Panc1 (cell line): ENCODE measurements around the gene ARHGDIA. TPM values are rescaled to one million over a fixed set of nuclear protein-coding genes. Genes with fewer than 3 reads are reported as not detected.

Experiments used
- ATAC-seq: fragments of 200-7000 bp; cut with Tn5 transposase; 2 replicates; pipeline ENCODE4 v1.9.1; 2020; ENCODE audit warnings: mild to moderate bottlenecking, moderate library complexity
- BruUV-seq: library from RNA; stranded (reverse); fragments of 400-500 nt; replicated peaks from 2 replicates; lab custom pipeline; 2021; lab: Mats Ljungman, UMichigan
- CTCF ChIA-PET: fragments of 300-600 bp; sonication (Branson Sonifier 250); formaldehyde crosslinking; loops from one replicate; lab custom pipeline; 2022; ENCODE audit warnings: antibody characterized with exemption; lab: Charles Lee
- POLR2A ChIA-PET: fragments of 300-600 bp; sonication (Branson Sonifier 250); formaldehyde crosslinking; loops from one replicate; lab custom pipeline; 2022; ENCODE audit warnings: antibody characterized with exemption; lab: Charles Lee
- DNase-seq: peaks from one replicate; pipeline ENCODE4 v3.0.0-alpha.2; 2010; ENCODE audit warnings: low read depth, low spot score
- H3K27ac ChIP-seq: 2 replicates; pipeline ENCODE4 v1.5.1; 2011; ENCODE audit warnings: mild to moderate bottlenecking, low read length, inconsistent platforms
- H3K27me3 ChIP-seq: fragments of 200-500 bp; sonication (Bioruptor generic); 2 replicates; pipeline ENCODE4 v1.6.0; 2014; ENCODE audit warnings: low read length, inconsistent platforms; ENCODE audit not compliant: control insufficient read depth, insufficient read depth
- H3K36me3 ChIP-seq: fragments of 200-500 bp; sonication (Bioruptor generic); 2 replicates; pipeline ENCODE4 v1.5.1; 2014; ENCODE audit warnings: inconsistent platforms, mild to moderate bottlenecking, low read length, moderate library complexity; ENCODE audit not compliant: control insufficient read depth, insufficient read depth
- H3K4me1 ChIP-seq: 2 replicates; pipeline ENCODE4 v1.5.1; 2011; ENCODE audit warnings: inconsistent platforms, mild to moderate bottlenecking, low read length, moderate library complexity; ENCODE audit not compliant: control insufficient read depth, insufficient read depth
- H3K4me3 ChIP-seq, 2 experiments: 2 replicates each; pipeline ENCODE4 v1.5.1; 2011 to 2012; ENCODE audit warnings: low read depth in 2 of 2, low read length in 2 of 2, mild to moderate bottlenecking in 2 of 2, inconsistent platforms in 1 of 2, moderate library complexity in 1 of 2
- H3K9me3 ChIP-seq: fragments of 200-500 bp; sonication (Bioruptor generic); 2 replicates; pipeline ENCODE4 v1.5.1; 2014; ENCODE audit warnings: low read depth, mild to moderate bottlenecking, inconsistent platforms, low read length, moderate library complexity; ENCODE audit not compliant: control insufficient read depth, insufficient read depth
- CTCF ChIP-seq: fragments of 450-650 bp; IDR thresholded peaks from 2 replicates; pipeline ENCODE4 v1.5.1; 2017; ENCODE audit warnings: mild to moderate bottlenecking
- POLR2AphosphoS5 ChIP-seq: IDR thresholded peaks from 2 replicates; pipeline ENCODE4 v1.6.1; 2012; ENCODE audit warnings: mild to moderate bottlenecking, low read depth, low read length, moderate library complexity
- SIN3A ChIP-seq: IDR thresholded peaks from 2 replicates; pipeline ENCODE4 v1.6.1; 2012; ENCODE audit warnings: low read depth, mild to moderate bottlenecking, low read length, moderate library complexity, borderline replicate concordance; ENCODE audit not compliant: insufficient read depth
- TCF7L2 ChIP-seq: IDR thresholded peaks from 2 replicates; pipeline ENCODE4 v1.6.1; 2011; ENCODE audit warnings: mild to moderate bottlenecking, low read depth, low read length, inconsistent platforms
- in situ Hi-C: cut with HindIII; loops from 2 replicates; pipeline ENCODE4 v1.10.0; 2016; ENCODE audit warnings: low sequenced_read_pairs, low pct_unique_long_range_greater_than_20kb
- intact Hi-C: fragments of 100-400 bp; cut with micrococcal nuclease; formaldehyde crosslinking; loops from one replicate; pipeline ENCODE4 v1.10.0; 2022; ENCODE audit not compliant: unreplicated experiment
- total RNA-seq: library from RNA; stranded (reverse); gene quantifications from one replicate; pipeline ENCODE4 v1.2.1, GENCODE V29; 2021; ENCODE audit not compliant: unreplicated experiment
- TF ChIP-seq, protein P1 (sequence below), 2 experiments: IDR thresholded peaks; 2 replicates each; pipeline ENCODE4 v1.6.1; 2011 to 2012; ENCODE audit warnings: low read depth in 2 of 2, control low read depth in 1 of 2, low read length in 1 of 2, mild to moderate bottlenecking in 1 of 2, moderate library complexity in 1 of 2; ENCODE audit not compliant: insufficient read depth in 1 of 2

Gene ARHGDIA
- total RNA-seq, 1 experiment from 2014 or later = 420 TPM

- in situ Hi-C loops (no loop called here), intact Hi-C loops (no loop called here)
- H3K9me3 ChIP-seq = no peaks in the 10 kb centered on the region
- DNase-seq (no peak), ATAC-seq (no peak)
- peaks cover 27% of the 10 kb centered on the region for H3K4me1 ChIP-seq
- CTCF ChIA-PET = no interaction called here
- peak; percentile 46; the same call in 1 of the 2 replicates for TF ChIP-seq POLR2AphosphoS5
- no peak for TF ChIP-seq SIN3A
- no peak for TF ChIP-seq CTCF
- TF ChIP-seq, protein P1, sequence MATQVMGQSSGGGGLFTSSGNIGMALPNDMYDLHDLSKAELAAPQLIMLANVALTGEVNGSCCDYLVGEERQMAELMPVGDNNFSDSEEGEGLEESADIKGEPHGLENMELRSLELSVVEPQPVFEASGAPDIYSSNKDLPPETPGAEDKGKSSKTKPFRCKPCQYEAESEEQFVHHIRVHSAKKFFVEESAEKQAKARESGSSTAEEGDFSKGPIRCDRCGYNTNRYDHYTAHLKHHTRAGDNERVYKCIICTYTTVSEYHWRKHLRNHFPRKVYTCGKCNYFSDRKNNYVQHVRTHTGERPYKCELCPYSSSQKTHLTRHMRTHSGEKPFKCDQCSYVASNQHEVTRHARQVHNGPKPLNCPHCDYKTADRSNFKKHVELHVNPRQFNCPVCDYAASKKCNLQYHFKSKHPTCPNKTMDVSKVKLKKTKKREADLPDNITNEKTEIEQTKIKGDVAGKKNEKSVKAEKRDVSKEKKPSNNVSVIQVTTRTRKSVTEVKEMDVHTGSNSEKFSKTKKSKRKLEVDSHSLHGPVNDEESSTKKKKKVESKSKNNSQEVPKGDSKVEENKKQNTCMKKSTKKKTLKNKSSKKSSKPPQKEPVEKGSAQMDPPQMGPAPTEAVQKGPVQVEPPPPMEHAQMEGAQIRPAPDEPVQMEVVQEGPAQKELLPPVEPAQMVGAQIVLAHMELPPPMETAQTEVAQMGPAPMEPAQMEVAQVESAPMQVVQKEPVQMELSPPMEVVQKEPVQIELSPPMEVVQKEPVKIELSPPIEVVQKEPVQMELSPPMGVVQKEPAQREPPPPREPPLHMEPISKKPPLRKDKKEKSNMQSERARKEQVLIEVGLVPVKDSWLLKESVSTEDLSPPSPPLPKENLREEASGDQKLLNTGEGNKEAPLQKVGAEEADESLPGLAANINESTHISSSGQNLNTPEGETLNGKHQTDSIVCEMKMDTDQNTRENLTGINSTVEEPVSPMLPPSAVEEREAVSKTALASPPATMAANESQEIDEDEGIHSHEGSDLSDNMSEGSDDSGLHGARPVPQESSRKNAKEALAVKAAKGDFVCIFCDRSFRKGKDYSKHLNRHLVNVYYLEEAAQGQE (IDR thresholded peaks at IDR 0.05; ENCODE audit: insufficient read depth in 1 of 2, low read depth in 2 of 2, low read length in 1 of 2) = no peak
- POLR2A ChIA-PET = no interaction called here
- H3K27ac ChIP-seq = no peak overlapping the region
- BruUV-seq = TSS peak; percentile 49
- no peaks in the 10 kb centered on the region for H3K27me3 ChIP-seq
- no peaks in the 10 kb centered on the region for H3K36me3 ChIP-seq
- no peak overlapping the region for H3K4me3 ChIP-seq
Measured at GRCh38 chr17:81901167-81902022, 30.3 kb upstream of the ARHGDIA start.

DNA sequence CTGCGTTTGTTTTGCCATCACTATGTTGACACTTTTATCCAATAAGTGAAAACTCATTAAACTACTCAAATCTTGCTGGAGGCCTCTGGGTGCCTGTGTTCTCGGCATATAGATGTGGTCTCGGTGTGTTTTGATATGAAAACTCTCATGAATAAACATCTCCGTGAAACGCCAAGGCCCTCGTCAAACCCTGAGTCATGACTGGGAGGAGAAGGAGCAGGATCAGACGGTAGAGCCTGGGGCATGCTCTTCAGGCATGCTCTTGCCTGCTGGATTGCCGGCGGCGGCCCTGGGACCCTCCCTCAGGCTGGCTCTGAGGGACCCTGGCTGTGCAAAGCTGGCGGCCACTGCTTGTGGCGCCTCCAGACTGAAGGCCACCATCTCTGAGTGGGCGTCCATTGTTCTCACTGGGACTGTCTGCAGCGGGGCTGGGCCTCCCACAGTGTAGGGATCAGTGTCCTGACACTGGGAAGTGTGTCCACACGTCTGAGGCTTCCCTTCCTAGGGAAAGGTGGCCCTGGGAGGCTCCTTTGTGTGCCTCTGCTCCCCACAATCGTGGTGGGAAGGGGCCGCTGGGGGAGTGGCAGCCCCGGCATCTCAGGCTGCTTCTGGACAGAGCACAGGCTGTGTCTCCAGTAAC is 29.2 kb upstream of the ARHGDIA start:
- POLR2A ChIA-PET = no interaction called here
- in situ Hi-C loops (no loop called here), intact Hi-C loops (no loop called here)
- no peaks in the 10 kb centered on the region for H3K27me3 ChIP-seq
- CTCF ChIA-PET = no interaction called here
- BruUV-seq = no TSS peak
- DNase-seq = no peak
- H3K27ac ChIP-seq = no peak overlapping the region
- no peaks in the 10 kb centered on the region for H3K36me3 ChIP-seq
- TF ChIP-seq, protein P1 (IDR thresholded peaks at IDR 0.05; ENCODE audit: insufficient read depth in 1 of 2, low read depth in 2 of 2, low read length in 1 of 2) = no peak
- TF ChIP-seq POLR2AphosphoS5 (peak; percentile 22), SIN3A (no peak), TCF7L2 (no peak), CTCF (no peak)
- peaks cover 27% of the 10 kb centered on the region for H3K4me1 ChIP-seq
- peak; percentile 6; the same call in 1 of the 2 replicates for ATAC-seq
- no peak overlapping the region for H3K4me3 ChIP-seq
- H3K9me3 ChIP-seq = no peaks in the 10 kb centered on the region
